PC-3 (cell line): ENCODE results near the gene NPC1. TPM values are rescaled to one million over a fixed set of nuclear protein-coding genes. Genes with fewer than 3 reads are reported as not detected.
"Not testable (repeated sequence)": the region's sequence is repeated elsewhere in the genome, so short reads cannot be mapped to it uniquely, and the experiment has no call there.

Experiments used
- ATAC-seq: fragments of 200-7000 bp; cut with Tn5 transposase; 2 replicates; pipeline ENCODE4 v1.9.1; 2020; ENCODE audit warnings: mild to moderate bottlenecking, moderate library complexity
- BruUV-seq: library from RNA; stranded (reverse); fragments of 400-500 nt; replicated peaks from 2 replicates; lab custom pipeline; 2021; lab: Mats Ljungman, UMichigan
- CTCF ChIA-PET: fragments of 300-600 bp; sonication (Branson Sonifier 250); formaldehyde crosslinking; loops from one replicate; lab custom pipeline; 2022; ENCODE audit warnings: antibody characterized with exemption; lab: Charles Lee
- POLR2A ChIA-PET: fragments of 300-600 bp; sonication (Branson Sonifier 250); formaldehyde crosslinking; loops from one replicate; lab custom pipeline; 2022; ENCODE audit warnings: antibody characterized with exemption; ENCODE audit not compliant: unreplicated experiment; lab: Charles Lee
- DNase-seq: peaks from one replicate; pipeline ENCODE4 v3.0.0-alpha.2; 2015
- H2AFZ ChIP-seq: fragments of 300-600 bp; sonication (generic); 2 replicates; pipeline ENCODE4 v1.6.0; 2016; ENCODE audit warnings: antibody characterized with exemption, low read length
- H3F3A ChIP-seq: fragments of 300-600 bp; sonication (generic); one replicate; pipeline ENCODE4 v1.6.0; 2017; ENCODE audit warnings: antibody characterized with exemption, low read length, control low read depth, mild to moderate bottlenecking; ENCODE audit not compliant: unreplicated experiment
- H3K27ac ChIP-seq: fragments of 300-600 bp; sonication (generic); 2 replicates; pipeline ENCODE4 v1.5.1; 2016; ENCODE audit warnings: mild to moderate bottlenecking, low read length
- H3K27me3 ChIP-seq: fragments of 300-600 bp; sonication (generic); 2 replicates; pipeline ENCODE4 v1.6.1; 2016; ENCODE audit warnings: low read length, mixed read lengths
- H3K36me3 ChIP-seq: fragments of 300-600 bp; sonication (generic); 2 replicates; pipeline ENCODE4 v1.6.1; 2016; ENCODE audit warnings: low read depth, mixed run types, low read length, mixed read lengths
- H3K4me1 ChIP-seq: fragments of 300-600 bp; sonication (generic); 2 replicates; pipeline ENCODE4 v1.5.1; 2016; ENCODE audit warnings: low read length; ENCODE audit not compliant: insufficient read depth
- H3K4me2 ChIP-seq: fragments of 300-600 bp; sonication (generic); 2 replicates; pipeline ENCODE4 v1.6.0; 2016; ENCODE audit warnings: low read length
- H3K4me3 ChIP-seq: fragments of 300-600 bp; sonication (generic); 2 replicates; pipeline ENCODE4 v1.5.1; 2016; ENCODE audit warnings: mild to moderate bottlenecking, low read length, mixed read lengths
- H3K79me2 ChIP-seq: fragments of 300-600 bp; sonication (generic); 2 replicates; pipeline ENCODE4 v1.6.1; 2017; ENCODE audit warnings: low read length, mixed read lengths
- H3K9ac ChIP-seq: fragments of 300-600 bp; sonication (generic); 2 replicates; pipeline ENCODE4 v1.6.0; 2016; ENCODE audit warnings: mild to moderate bottlenecking, low read length
- H3K9me2 ChIP-seq: fragments of 300-600 bp; sonication (generic); replicated peaks from 2 replicates; pipeline ENCODE4 v1.6.1; 2016; ENCODE audit warnings: mixed run types, low read length, mixed read lengths
- H3K9me3 ChIP-seq: fragments of 300-600 bp; sonication (generic); 2 replicates; pipeline ENCODE4 v1.6.1; 2016; ENCODE audit warnings: low read length, mixed read lengths
- H4K20me1 ChIP-seq: fragments of 300-600 bp; sonication (generic); 2 replicates; pipeline ENCODE4 v1.6.1; 2016; ENCODE audit warnings: low read length, mixed read lengths
- CTCF ChIP-seq: fragments of 300-600 bp; sonication (generic); conservative IDR thresholded peaks from 2 replicates; pipeline ENCODE4 v1.5.1; 2017; ENCODE audit warnings: antibody characterized with exemption, low read depth, mild to moderate bottlenecking, low read length
- EZH2 ChIP-seq: fragments of 300-600 bp; sonication (generic); IDR thresholded peaks from one replicate; pipeline ENCODE4 v1.6.1; 2017; ENCODE audit warnings: antibody characterized with exemption, mild to moderate bottlenecking, low read length; ENCODE audit not compliant: unreplicated experiment
- EZH2phosphoT487 ChIP-seq: fragments of 300-600 bp; sonication (generic); IDR thresholded peaks from 2 replicates; pipeline ENCODE4 v1.6.1; 2018; ENCODE audit warnings: mild to moderate bottlenecking, antibody characterized with exemption, low read length, borderline replicate concordance
- intact Hi-C: fragments of 100-400 bp; cut with micrococcal nuclease; formaldehyde crosslinking; loops from 2 replicates; pipeline ENCODE4 v1.9.0; 2023
- total RNA-seq: library from RNA; depleted of rRNA; stranded (reverse); fragments of >200 nt; gene quantifications from 2 replicates; pipeline ENCODE4 v1.2.3, GENCODE V29; 2014

The NPC1 gene
- total RNA-seq, 1 experiment from 2014 or later: 85.5 TPM

- Histone ChIP-seq H3K27me3 (no peaks in the 10 kb centered on the region), H4K20me1 (no peaks in the 10 kb centered on the region), H3K4me2 (no peak overlapping the region), H3K9ac (no peak overlapping the region), H3K79me2 (no peaks in the 10 kb centered on the region), H3K9me2 (no peaks in the 10 kb centered on the region), H3F3A (no peaks in the 10 kb centered on the region), H3K4me3 (no peak overlapping the region), H3K9me3 (no peaks in the 10 kb centered on the region), H2AFZ (no peak overlapping the region), H3K4me1 (no peaks in the 10 kb centered on the region), H3K27ac (peak overlapping the region; percentile 33), H3K36me3 (peaks cover 73% of the 10 kb centered on the region)
- intact Hi-C loops: no loop called here
- CTCF ChIA-PET: interaction anchor here (0.6 kb wide), 1 partner anchor 432 kb away, joined by 3 read pairs; no protein-coding TSS in a partner anchor
- no peak; the same call in 1 of the 2 replicates for ATAC-seq
- TF ChIP-seq EZH2phosphoT487 (no peak), CTCF (no peak), EZH2 (no peak)
- BruUV-seq: no TSS peak
- peak; percentile 46 for DNase-seq
- POLR2A ChIA-PET: interaction anchor here (0.5 kb wide), 1 partner anchor 193 kb away, joined by 17 read pairs; no protein-coding TSS in a partner anchor
Observed at GRCh38 chr18:23565916-23566547, 20.3 kb downstream of the NPC1 start.

GRCh38 chr18:23563377-23564043 lies 22.8 kb downstream of the NPC1 start:
- no peak overlapping the region for H3K4me3 ChIP-seq
- H3F3A ChIP-seq: no peaks in the 10 kb centered on the region
- H3K79me2 ChIP-seq: no peaks in the 10 kb centered on the region
- no peaks in the 10 kb centered on the region for H3K27me3 ChIP-seq
- ChIA-PET CTCF (no interaction called here), POLR2A (no interaction called here)
- no peaks in the 10 kb centered on the region for H4K20me1 ChIP-seq
- intact Hi-C loops: loop anchor here (1.0 kb wide), 1 partner anchor 28 kb away; no protein-coding TSS in a partner anchor
- DNase-seq: no peak
- no peak overlapping the region for H3K9ac ChIP-seq
- H3K9me3 ChIP-seq: no peaks in the 10 kb centered on the region
- ATAC-seq: peak; percentile 51
- H3K27ac ChIP-seq: no peak overlapping the region
- TF ChIP-seq EZH2: no peak
- TF ChIP-seq CTCF: no peak
- no peak for TF ChIP-seq EZH2phosphoT487
- no peak overlapping the region for H2AFZ ChIP-seq
- peaks cover 64% of the 10 kb centered on the region for H3K36me3 ChIP-seq
- no peaks in the 10 kb centered on the region for H3K4me1 ChIP-seq
- BruUV-seq: no TSS peak
- no peaks in the 10 kb centered on the region for H3K9me2 ChIP-seq
- H3K4me2 ChIP-seq: no peak overlapping the region

- H3K9me3 ChIP-seq: no peaks in the 10 kb centered on the region
- no peaks in the 10 kb centered on the region for H3K79me2 ChIP-seq
- intact Hi-C loops: no loop called here
- H3K27ac ChIP-seq: no peak overlapping the region
- no peaks in the 10 kb centered on the region for H3K9me2 ChIP-seq
- H3K4me3 ChIP-seq: no peak overlapping the region
- DNase-seq: no peak
- no peak overlapping the region for H3K9ac ChIP-seq
- TF ChIP-seq CTCF: no peak
- CTCF ChIA-PET: no interaction called here
- no peak overlapping the region for H2AFZ ChIP-seq
- no peaks in the 10 kb centered on the region for H3F3A ChIP-seq
- ATAC-seq: no peak
- no TSS peak for BruUV-seq
- H3K36me3 ChIP-seq: peaks cover 57% of the 10 kb centered on the region
- POLR2A ChIA-PET: interaction anchor here (0.6 kb wide), 1 partner anchor 246 kb away, joined by 8 read pairs; no protein-coding TSS in a partner anchor
- no peak overlapping the region for H3K4me2 ChIP-seq
- no peaks in the 10 kb centered on the region for H4K20me1 ChIP-seq
- H3K4me1 ChIP-seq: no peaks in the 10 kb centered on the region
- H3K27me3 ChIP-seq: no peaks in the 10 kb centered on the region
Observed at GRCh38 chr18:23560186-23560585, 26.1 kb downstream of the NPC1 start.

GRCh38 chr18:23557511-23557910 lies 28.8 kb downstream of the NPC1 start:
- H3K27ac ChIP-seq, DNase-seq, H3K9me3 ChIP-seq, H3F3A ChIP-seq, H3K27me3 ChIP-seq, ATAC-seq, CTCF ChIA-PET, H2AFZ ChIP-seq, H3K9me2 ChIP-seq, H3K79me2 ChIP-seq, H3K9ac ChIP-seq, H3K4me3 ChIP-seq, POLR2A ChIA-PET, BruUV-seq, intact Hi-C loops, H4K20me1 ChIP-seq, H3K4me1 ChIP-seq, H3K4me2 ChIP-seq: not testable (repeated sequence)
- peaks cover 67% of the 10 kb centered on the region for H3K36me3 ChIP-seq
